Astrocyte (in vitro differentiated cells and primary cell): Measurements from ENCODE around the gene PRR36. TPM values are rescaled to one million over a fixed set of nuclear protein-coding genes. Genes with fewer than 3 reads are reported as not detected.
A peak's percentile ranks its signal among the peaks of the same experiment; 100 is the strongest.

ENCODE experiments used
- DNase-seq: peaks from one replicate; pipeline ENCODE4 v3.0.0-alpha.2; 2010; ENCODE audit warnings: low read depth
- FAIRE-seq: peaks from 2 replicates; lab custom pipeline; 2011; peaks lifted over from hg19 to GRCh38; lab: Jason Lieb, UNC
- H2AFZ ChIP-seq: 2 replicates; pipeline ENCODE4 v1.6.0; 2012; ENCODE audit warnings: low read depth, low read length, inconsistent platforms
- H3K27ac ChIP-seq: 2 replicates; pipeline ENCODE4 v1.5.1; 2011; ENCODE audit warnings: low read depth, low read length, inconsistent platforms
- H3K27me3 ChIP-seq: 2 replicates; pipeline ENCODE4 v1.6.0; 2011; ENCODE audit warnings: low read length, inconsistent platforms; ENCODE audit not compliant: insufficient read depth
- H3K36me3 ChIP-seq: 2 replicates; pipeline ENCODE4 v1.5.1; 2011; ENCODE audit warnings: low read length, inconsistent platforms; ENCODE audit not compliant: insufficient read depth
- H3K4me1 ChIP-seq: 2 replicates; pipeline ENCODE4 v1.5.1; 2011; ENCODE audit warnings: low read length, inconsistent platforms; ENCODE audit not compliant: insufficient read depth
- H3K4me2 ChIP-seq: 2 replicates; pipeline ENCODE4 v1.6.0; 2012; ENCODE audit warnings: low read length, inconsistent platforms
- H3K4me3 ChIP-seq: 2 replicates; pipeline ENCODE4 v1.5.1; 2011; ENCODE audit warnings: low read depth, mild to moderate bottlenecking, low read length, inconsistent platforms; ENCODE audit not compliant: insufficient read depth
- H3K79me2 ChIP-seq: 2 replicates; pipeline ENCODE4 v1.6.0; 2012; ENCODE audit warnings: mild to moderate bottlenecking, low read length, inconsistent platforms; ENCODE audit not compliant: insufficient read depth
- H3K9ac ChIP-seq: 2 replicates; pipeline ENCODE4 v1.6.0; 2012; ENCODE audit warnings: mild to moderate bottlenecking, low read length, inconsistent platforms
- H3K9me3 ChIP-seq: 2 replicates; pipeline ENCODE4 v1.5.1; 2012; ENCODE audit warnings: low read depth, mild to moderate bottlenecking, low read length, inconsistent platforms; ENCODE audit not compliant: insufficient read depth
- H4K20me1 ChIP-seq: 2 replicates; pipeline ENCODE4 v1.6.0; 2012; ENCODE audit warnings: low read length, inconsistent platforms; ENCODE audit not compliant: insufficient read depth
- H3K27ac Mint-ChIP-seq: one replicate; pipeline ENCODE4 v1.8.0; 2021; ENCODE audit warnings: mild to moderate bottlenecking, mixed read lengths; ENCODE audit not compliant: unreplicated experiment
- H3K27me3 Mint-ChIP-seq: one replicate; pipeline ENCODE4 v1.8.0; 2021; ENCODE audit warnings: low read depth, mixed read lengths; ENCODE audit not compliant: unreplicated experiment
- H3K36me3 Mint-ChIP-seq: one replicate; pipeline ENCODE4 v1.8.0; 2021; ENCODE audit warnings: low read depth, mixed read lengths; ENCODE audit not compliant: unreplicated experiment
- H3K4me1 Mint-ChIP-seq: one replicate; pipeline ENCODE4 v1.8.0; 2021; ENCODE audit warnings: low read depth, mixed read lengths; ENCODE audit not compliant: unreplicated experiment
- H3K4me3 Mint-ChIP-seq: one replicate; pipeline ENCODE4 v1.8.0; 2021; ENCODE audit warnings: mild to moderate bottlenecking, moderate library complexity, mixed read lengths; ENCODE audit not compliant: unreplicated experiment
- H3K9me3 Mint-ChIP-seq: one replicate; pipeline ENCODE4 v1.8.0; 2021; ENCODE audit warnings: mild to moderate bottlenecking, mixed read lengths; ENCODE audit not compliant: unreplicated experiment
- EZH2 ChIP-seq: IDR thresholded peaks from 2 replicates; pipeline ENCODE4 v1.6.1; 2012; ENCODE audit warnings: mild to moderate bottlenecking, low read length, inconsistent platforms; ENCODE audit not compliant: insufficient read depth
- total RNA-seq: library from RNA; stranded (reverse); gene quantifications from 2 replicates; pipeline ENCODE4 v1.2.1, GENCODE V29; 2021
- TF ChIP-seq, protein P1 (sequence below): IDR thresholded peaks from 2 replicates; pipeline ENCODE4 v1.5.1; 2011; ENCODE audit warnings: low read depth, mild to moderate bottlenecking, inconsistent platforms, low read length, moderate library complexity; ENCODE audit not compliant: insufficient read depth

The PRR36 gene
- total RNA-seq, 1 donor from 2014 or later: 1.3 TPM

GRCh38 chr19:7887408-7888144 lies 13.4 kb upstream of the PRR36 start:
- H3K27ac Mint-ChIP-seq: no peak overlapping the region
- TF ChIP-seq EZH2: no peak
- TF ChIP-seq, protein P1, sequence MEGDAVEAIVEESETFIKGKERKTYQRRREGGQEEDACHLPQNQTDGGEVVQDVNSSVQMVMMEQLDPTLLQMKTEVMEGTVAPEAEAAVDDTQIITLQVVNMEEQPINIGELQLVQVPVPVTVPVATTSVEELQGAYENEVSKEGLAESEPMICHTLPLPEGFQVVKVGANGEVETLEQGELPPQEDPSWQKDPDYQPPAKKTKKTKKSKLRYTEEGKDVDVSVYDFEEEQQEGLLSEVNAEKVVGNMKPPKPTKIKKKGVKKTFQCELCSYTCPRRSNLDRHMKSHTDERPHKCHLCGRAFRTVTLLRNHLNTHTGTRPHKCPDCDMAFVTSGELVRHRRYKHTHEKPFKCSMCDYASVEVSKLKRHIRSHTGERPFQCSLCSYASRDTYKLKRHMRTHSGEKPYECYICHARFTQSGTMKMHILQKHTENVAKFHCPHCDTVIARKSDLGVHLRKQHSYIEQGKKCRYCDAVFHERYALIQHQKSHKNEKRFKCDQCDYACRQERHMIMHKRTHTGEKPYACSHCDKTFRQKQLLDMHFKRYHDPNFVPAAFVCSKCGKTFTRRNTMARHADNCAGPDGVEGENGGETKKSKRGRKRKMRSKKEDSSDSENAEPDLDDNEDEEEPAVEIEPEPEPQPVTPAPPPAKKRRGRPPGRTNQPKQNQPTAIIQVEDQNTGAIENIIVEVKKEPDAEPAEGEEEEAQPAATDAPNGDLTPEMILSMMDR: no peak
- H3K9me3 Mint-ChIP-seq: no peaks in the 10 kb centered on the region
- H3K36me3 ChIP-seq: no peaks in the 10 kb centered on the region
- H3K27me3 ChIP-seq: no peaks in the 10 kb centered on the region
- peaks cover 7% of the 10 kb centered on the region for H3K79me2 ChIP-seq
- no peak overlapping the region for H2AFZ ChIP-seq
- H3K27me3 Mint-ChIP-seq: no peaks in the 10 kb centered on the region
- H3K4me1 Mint-ChIP-seq: no peaks in the 10 kb centered on the region
- H4K20me1 ChIP-seq: peaks cover 4% of the 10 kb centered on the region
- no peak overlapping the region for H3K4me3 ChIP-seq
- FAIRE-seq (no peak), DNase-seq (no peak)
- H3K9ac ChIP-seq: no peak overlapping the region
- no peaks in the 10 kb centered on the region for H3K9me3 ChIP-seq
- H3K27ac ChIP-seq: no peak overlapping the region
- H3K4me1 ChIP-seq: peaks cover 7% of the 10 kb centered on the region
- peak overlapping the region; percentile 68 for H3K4me3 Mint-ChIP-seq
- peak overlapping the region; percentile 95 for H3K4me2 ChIP-seq
- no peaks in the 10 kb centered on the region for H3K36me3 Mint-ChIP-seq

DNA sequence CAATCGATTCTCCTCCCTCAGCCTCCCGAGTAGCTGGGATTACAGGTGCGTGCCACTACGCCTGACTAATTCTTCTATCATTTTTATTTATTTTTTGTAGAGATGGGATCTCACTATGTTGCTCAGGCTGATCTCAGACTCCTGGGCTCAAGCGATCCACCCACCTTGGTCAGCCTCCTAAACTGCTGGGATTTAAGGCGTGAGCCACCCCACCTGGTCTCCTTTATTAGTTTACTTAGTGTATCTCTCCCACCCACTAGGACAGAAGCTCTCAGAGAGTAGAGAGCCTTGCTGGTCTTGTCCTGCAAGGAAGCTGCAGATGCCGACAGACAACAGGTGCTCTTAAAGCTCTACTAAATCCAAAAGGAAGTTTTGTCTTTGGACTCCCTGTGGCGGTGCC lies 11.6 kb upstream of the PRR36 start:
- no peak for DNase-seq

More for the DNA sequence above, 11.6 kb upstream of the PRR36 start:
- Histone ChIP-seq H3K79me2 (peaks cover 7% of the 10 kb centered on the region), H3K4me2 (no peak overlapping the region), H3K9ac (no peak overlapping the region), H3K36me3 (no peaks in the 10 kb centered on the region), H3K27me3 (no peaks in the 10 kb centered on the region), H3K9me3 (peaks cover 4% of the 10 kb centered on the region), H3K4me3 (no peak overlapping the region), H3K4me1 (peaks cover 7% of the 10 kb centered on the region), H2AFZ (no peak overlapping the region), H4K20me1 (no peaks in the 10 kb centered on the region), H3K27ac (no peak overlapping the region)
- Mint-ChIP-seq H3K4me3 (no peak overlapping the region), H3K36me3 (no peaks in the 10 kb centered on the region), H3K9me3 (no peaks in the 10 kb centered on the region), H3K27me3 (no peaks in the 10 kb centered on the region), H3K27ac (no peak overlapping the region), H3K4me1 (no peaks in the 10 kb centered on the region)
- TF ChIP-seq, protein P1: no peak
- TF ChIP-seq EZH2: no peak
- FAIRE-seq: no peak
